GM20000 (cell line): ENCODE results near the gene PGPEP1.

Experiments used
- DNase-seq: peaks from one replicate; pipeline ENCODE4 v3.0.0; 2012; ENCODE audit warnings: low spot score
- TF ChIP-seq, protein P1 (sequence below): IDR thresholded peaks from 2 replicates; pipeline ENCODE4 v1.5.1; 2012; ENCODE audit warnings: mild to moderate bottlenecking, control low read depth; ENCODE audit errors: extremely low read depth, missing control alignments

Gene PGPEP1

DNA sequence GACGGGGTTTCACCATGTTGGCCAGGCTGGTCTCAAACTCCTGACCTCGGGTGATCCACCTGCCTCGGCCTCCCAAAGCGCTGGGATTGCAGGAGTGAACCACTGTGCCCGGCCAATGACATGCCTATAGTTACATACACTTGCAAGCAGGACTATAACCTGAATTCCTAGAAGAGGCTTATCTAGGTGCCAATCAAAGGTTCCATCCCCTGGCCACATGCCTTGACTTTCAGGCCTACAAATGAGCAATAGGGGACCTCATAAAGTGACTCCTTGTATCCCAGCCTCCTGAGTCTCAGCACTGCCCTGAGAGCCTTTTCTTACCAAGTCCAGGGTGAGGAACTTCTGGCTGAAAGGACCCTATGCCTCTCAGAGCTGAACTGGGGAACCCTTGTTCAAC is 13.6 kb upstream of the PGPEP1 start:
- TF ChIP-seq, protein P1, sequence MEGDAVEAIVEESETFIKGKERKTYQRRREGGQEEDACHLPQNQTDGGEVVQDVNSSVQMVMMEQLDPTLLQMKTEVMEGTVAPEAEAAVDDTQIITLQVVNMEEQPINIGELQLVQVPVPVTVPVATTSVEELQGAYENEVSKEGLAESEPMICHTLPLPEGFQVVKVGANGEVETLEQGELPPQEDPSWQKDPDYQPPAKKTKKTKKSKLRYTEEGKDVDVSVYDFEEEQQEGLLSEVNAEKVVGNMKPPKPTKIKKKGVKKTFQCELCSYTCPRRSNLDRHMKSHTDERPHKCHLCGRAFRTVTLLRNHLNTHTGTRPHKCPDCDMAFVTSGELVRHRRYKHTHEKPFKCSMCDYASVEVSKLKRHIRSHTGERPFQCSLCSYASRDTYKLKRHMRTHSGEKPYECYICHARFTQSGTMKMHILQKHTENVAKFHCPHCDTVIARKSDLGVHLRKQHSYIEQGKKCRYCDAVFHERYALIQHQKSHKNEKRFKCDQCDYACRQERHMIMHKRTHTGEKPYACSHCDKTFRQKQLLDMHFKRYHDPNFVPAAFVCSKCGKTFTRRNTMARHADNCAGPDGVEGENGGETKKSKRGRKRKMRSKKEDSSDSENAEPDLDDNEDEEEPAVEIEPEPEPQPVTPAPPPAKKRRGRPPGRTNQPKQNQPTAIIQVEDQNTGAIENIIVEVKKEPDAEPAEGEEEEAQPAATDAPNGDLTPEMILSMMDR, result no peak
- DNase-seq, result no peak

DNA sequence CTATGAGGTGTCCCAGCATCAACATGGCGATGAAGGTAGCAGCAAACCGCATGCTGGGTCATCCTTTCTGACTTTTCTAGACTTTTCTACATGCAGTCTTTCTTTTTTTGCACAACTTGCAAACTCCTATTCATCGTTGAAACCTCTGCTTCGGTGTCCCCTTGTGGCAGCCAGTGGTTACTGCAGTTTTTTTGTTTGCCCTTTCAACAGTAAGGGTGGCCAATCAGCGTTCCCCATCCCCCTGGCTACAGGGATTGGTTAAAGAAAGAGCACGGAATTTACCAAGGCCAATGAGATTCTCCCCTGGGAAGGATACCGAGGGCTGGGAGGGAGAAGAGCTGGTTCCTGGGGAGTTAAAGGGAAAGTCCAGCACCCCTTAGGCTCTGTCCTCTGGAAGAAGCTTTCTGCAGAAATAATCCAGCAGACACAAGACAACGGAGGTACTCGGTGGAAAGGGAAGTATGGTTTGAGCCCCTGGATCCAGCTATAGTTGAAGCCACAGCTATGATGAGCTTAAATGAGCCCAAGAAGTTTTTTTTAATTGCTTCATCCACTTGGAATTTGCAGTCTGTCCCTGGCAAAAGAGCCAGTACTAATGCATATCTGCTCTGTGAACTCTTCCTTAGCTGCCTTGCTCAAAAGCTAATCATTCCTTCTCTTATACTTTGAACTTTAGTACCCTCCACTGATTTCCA is 11.9 kb upstream of the PGPEP1 start:
- peak; percentile 94 for DNase-seq
- TF ChIP-seq, protein P1, result peak; percentile 90

- TF ChIP-seq, protein P1, result no peak
- no peak for DNase-seq
These were observed 11.4 kb upstream of the PGPEP1 start for GRCh38 chr19:18329035-18329376.

DNA sequence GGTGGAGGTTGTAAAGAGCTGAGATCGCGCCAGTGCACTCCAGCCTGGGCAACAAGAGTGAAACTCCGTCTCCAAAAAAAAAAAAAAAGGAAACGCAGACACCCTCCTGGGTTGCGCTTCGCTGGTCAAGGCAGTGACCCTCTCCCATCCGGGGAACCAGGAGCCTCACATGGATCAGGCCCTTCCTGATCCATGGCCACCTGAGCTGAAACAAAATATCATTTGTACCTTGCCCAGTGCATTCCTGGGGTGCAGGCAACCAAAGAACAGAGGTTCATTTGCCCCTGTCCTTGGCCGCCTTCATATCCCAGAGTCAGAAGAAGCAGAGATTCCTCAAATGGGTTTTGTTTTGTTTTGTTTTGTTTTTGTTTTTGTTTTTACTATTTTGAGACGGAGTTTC is 9.5 kb upstream of the PGPEP1 start:
- TF ChIP-seq, protein P1, result no peak
- no peak for DNase-seq

GRCh38 chr19:18332917-18333530 is 7.4 kb upstream of the PGPEP1 start:
- DNase-seq, result no peak
- TF ChIP-seq, protein P1, result no peak

DNA sequence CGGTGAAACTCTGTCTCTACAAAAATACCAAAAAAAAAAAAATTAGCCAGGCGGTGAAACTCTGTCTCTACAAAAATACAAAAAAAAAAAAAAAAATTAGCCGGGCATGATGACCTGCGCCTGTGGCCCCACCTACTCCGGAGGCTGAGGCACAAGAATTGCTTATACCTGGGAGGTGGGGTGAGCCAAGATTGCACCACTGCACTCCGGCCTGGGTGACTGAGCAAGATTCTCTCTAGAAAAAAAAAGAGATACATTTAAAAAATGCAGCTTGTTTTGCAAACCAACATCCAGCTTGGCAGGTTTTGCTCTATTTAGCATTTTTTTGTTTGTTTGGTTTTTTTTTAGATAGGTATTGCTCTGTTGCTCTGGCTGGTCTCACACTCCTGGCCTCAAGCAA is 6.7 kb upstream of the PGPEP1 start:
- no peak for DNase-seq
- TF ChIP-seq, protein P1, result no peak

GRCh38 chr19:18336121-18336520 is 4.3 kb upstream of the PGPEP1 start:
- no peak for DNase-seq
- TF ChIP-seq, protein P1, result no peak
